Measurements from ENCODE around the gene ART3.

The ART3 gene

DNA sequence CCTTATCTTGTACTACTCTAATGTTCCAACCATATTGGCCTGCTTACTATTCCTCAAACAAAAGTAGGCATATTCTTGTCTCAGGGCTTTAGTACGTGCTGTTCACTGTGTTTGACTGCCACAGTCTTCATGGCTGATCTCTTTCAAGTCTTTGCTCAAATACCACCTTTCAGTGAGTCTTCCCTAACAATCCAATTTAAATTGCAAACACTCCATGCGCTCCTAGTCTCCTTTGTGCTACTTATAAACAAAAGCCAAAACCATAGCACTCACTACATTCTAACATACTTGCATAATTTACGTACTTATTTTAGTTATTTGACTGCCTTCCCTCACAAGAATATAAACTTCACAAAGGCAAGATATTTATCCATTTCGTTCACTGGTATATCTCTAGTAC is 1.7 kb upstream of the ART3 start:
- DNase-seq (ENCODE audit: low read depth) = no peak

DNA sequence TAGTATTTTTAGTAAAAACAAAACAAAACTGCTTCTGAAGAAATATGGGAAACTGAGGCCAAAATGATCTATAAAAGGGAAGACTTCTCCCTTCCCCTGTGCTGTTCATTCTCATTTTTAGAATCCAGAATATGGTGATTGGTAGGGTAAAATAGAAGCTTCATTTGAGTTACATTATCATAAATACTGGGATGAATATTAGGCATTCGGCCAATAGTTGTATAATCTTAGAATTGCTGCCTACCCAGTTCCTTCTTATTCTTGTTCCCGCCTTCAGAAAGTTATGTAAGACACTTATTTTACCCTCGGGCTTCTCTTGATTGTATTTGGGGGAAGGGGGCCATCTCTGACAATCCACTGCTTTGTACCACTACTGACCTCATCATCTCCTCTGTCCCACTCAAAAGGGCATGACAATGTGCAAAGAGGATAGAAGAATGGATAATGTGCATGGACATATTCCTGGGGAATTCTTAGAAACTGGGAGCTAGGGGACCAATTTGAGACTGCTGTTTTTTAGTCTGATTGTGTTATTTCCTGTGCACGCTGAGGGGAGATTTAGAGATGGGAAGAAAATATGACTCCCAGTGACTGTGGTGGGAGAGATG is 588 bp downstream of the ART3 start:
- no peak for DNase-seq (ENCODE audit: low read depth)

DNA sequence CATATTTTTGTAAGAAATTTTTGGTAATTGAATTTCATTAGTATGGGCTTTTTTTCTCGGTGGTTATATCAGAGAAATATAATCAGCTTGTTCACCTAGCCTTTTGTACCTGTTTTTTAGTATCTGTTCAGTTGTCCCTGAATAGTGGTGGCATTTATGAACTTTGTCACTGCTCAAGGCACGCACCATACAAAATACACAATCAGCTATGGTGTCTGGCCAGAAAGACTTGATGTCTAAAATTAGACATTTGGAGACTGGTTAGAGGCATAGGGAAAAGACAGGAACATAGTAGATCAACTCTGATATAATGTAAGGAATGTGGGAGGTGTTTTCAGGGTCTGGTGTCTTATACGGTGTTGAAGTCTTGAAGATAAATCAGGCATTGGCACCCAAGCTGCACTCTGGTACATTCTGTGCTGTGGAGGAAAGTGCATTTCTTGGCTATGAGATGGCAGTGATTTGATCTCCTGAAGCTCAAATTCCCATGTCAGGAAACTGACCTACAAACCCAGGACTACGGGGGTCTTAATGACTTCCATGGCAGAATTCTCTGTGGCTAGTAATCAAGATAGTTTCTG is 3.6 kb downstream of the ART3 start:
- DNase-seq (ENCODE audit: low read depth) = no peak

DNA sequence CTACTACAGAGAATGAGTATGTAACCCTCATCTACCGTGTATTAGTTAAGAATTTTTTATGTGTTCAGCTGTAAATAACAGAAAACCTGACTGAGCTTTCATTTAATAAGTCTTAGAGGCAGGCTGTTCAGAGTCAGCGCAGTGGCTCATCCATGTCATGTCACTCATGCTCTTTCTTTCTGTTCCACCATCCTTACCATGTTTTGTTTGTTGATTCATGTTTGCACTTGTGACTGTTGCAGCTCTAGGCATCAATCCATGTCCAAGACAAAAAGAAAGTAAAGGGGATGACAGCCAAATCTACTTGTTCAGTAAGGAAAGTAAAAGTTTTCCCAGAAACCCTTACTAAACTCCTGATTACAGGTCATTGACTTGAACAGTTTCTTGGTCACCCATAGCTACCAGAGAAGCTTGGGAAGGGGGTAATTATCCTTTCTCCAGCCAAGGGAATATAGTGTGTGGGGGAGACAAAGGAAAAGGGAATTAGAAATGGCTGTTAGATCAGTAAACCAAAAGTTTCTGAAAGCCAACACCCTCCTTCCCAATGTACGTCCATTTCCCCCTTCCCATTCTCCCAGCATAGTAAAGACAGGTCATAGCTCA is 9.0 kb downstream of the ART3 start:
- DNase-seq (ENCODE audit: low read depth) = no peak

DNA sequence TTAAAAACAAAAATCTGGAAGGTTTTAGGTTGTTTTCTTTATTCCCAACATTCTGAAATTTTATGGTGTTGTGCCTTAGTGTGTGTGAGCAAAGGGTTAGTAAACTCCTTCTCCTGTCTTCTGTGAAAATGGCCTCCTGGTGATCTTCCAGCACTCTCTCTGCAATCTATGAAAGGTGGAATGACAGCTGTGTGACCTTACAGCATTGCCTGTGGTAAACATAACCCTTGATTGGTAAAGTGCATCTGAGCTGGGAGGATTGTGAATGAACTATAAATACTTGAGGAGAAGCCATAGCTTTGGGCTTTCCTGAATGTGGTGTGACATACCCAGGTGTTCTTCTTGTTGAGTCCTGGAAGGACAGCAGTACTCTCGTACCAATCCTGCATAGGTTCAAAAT is 10.0 kb downstream of the ART3 start:
- DNase-seq (ENCODE audit: low read depth) = no peak

DNA sequence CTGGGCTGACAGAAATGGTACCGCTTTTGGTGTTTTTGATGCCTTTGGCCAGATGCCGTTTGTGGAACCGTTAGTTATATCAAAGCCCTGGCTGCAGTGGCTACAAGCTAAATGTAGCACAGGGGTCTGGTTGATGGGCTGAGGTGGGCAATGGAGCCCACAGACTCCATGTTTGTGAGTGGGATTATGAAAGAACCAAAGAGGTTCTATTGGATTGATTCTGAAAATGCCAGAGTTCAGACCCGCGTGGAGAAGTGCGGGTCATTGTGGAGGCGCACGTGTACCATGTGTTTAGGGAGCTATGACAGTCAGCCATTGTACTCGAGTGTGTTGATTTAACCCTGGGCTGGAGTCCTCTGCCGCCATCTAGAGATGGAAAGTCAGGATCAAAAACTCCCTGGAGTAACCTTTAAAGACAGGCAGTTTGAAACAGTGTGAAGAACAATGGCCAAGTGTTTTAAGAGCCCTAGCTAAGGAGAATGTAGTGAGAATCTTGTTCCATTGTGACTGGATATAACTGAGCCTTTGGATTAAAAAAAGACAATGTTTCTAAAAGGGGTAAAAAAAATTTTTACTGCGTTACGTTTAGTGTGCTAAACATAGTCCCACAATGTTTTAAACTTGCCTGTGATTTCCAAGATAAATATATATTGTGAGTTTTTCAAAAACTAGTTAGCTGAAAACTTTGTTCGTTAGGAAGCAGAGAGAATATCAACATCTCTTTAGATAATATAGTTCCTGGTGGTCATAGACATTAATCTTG is 12.7 kb downstream of the ART3 start:
- DNase-seq (ENCODE audit: low read depth) = no peak

DNA sequence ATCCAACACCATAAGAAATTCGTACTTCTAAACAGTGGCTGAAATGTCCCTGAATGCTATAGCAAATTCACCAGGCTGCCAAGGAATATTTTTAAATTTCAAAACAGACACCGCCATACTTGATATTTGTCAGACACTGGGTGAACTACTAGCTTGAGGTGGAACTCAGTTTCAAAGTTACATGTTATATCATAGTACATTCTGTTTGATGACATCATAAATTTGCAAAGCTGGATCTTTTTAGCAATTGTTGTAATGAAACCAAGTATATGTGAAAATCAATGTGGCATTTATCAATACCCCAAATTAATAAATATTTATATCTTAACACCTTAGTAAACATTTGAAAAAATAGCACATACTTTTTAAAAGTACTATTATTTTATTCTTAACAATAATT is 14.2 kb downstream of the ART3 start:
- no peak for DNase-seq (ENCODE audit: low read depth)

DNA sequence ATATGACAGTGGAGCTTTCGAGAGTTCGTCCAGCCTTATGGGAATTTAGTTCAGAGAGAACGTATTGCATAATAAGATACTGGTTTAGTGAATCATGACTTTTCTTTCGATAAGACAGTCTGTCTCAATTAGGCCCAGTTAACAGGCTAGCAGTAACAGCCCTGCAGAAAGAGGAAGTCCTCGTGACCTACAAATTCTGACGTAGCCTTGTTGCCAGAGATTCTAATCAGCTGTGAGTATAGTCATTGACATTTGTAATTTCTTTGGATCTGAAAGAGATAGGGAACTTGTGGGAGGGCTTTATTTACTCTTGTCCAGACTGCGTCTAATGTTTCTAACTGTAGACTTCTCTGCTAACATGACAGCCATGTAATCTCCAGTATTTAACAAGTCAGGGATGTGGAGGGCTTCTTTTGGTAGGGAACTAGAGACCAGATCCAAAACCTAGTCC is 15.8 kb downstream of the ART3 start:
- DNase-seq (ENCODE audit: low read depth) = no peak

DNA sequence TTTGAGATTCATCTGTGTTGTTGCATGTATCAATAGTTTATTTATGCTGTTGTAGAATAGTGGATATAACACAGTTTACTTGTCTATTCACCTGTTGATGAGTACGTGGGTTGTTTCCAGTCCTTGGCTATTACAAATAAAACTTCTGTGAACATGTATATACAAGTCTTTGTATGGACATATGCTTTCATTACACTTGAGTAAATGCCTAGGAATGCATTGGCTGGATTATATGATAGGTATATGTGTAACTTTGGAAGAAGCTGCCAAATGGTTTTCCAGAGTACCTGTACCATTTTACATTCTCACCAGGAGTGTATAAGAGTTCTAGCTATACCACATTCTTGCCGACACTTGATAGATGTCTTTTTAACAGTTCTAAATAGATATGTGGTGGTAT is 16.5 kb downstream of the ART3 start:
- no peak for DNase-seq (ENCODE audit: low read depth)

DNA sequence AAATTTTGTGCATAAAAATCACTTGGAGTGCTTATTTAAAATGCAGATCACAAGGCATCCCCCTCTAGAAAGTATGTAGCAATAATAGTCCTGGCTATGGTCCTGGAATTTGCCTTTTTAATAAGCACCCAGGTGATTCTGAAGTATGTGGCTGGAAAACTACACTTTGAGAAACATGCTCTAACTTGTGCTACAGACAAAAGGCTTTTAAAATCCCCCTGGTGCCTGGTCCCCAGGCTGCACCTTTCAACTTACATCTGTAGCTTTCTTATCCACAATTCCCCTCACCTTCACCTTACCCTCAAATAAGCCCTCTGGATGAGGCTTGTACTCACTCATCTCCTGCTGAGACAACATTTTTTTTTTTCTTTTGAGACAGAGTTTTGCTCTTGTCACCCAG is 21.1 kb downstream of the ART3 start:
- no peak for DNase-seq (ENCODE audit: low read depth)

DNA sequence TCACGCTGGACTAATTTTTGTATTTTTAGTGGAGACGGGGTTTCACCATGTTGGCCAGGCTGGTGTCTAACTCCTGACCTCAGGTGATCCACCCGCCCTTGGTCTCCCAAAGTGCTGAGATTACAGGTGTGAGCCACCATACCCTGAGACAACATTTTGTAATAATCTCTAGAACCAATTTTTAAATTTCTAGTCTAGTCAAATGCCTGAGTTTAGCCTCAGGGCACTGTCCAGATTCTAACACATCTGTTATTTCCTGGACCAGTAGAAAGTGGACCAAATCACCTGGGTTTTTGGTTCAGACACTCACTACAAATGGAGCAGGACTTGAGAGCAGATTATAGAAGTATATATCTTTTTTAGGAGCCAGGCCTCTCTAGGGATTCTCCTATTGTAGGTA is 21.6 kb downstream of the ART3 start:
- no peak for DNase-seq (ENCODE audit: low read depth)

DNA sequence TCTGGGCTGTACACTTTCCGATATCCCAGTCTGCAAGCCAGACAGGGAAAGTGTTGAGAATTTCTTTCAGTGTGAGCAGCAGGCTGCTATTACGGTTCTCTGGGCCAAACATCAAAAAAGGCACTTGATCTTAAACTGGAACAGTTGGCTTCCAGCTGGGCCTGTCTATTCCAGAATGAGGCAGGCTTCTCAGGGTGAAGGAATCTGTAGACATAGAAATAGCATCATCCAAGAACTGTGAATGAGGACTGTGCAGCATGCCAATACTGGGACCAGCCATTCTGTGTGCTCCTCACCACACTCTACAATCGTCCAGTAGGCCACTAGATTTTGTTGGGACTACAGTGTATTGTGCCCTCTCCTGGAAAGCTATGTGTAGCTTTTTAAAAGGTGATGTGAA is 31.1 kb downstream of the ART3 start:
- no peak for DNase-seq (ENCODE audit: low read depth)

DNA sequence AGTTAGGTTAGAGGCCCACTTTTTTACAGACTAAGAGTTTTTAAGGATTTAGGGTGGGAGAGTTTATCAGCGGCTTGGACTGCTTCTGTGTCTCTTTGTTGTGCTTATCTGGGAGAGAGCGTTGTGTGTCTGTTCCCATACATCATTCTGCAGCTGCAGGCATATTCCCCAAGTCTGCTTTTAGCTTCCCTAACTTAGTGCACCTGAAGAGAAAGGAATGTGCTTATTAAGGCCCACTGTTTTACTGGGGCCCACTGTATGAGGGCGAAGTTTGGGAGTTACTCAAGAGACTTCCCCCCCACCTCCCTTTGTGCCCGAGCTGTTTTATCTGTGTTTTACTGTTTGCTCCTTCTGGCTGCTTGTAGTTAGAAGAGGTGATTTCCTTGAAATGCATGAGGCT is 31.9 kb downstream of the ART3 start:
- no peak for DNase-seq (ENCODE audit: low read depth)

DNA sequence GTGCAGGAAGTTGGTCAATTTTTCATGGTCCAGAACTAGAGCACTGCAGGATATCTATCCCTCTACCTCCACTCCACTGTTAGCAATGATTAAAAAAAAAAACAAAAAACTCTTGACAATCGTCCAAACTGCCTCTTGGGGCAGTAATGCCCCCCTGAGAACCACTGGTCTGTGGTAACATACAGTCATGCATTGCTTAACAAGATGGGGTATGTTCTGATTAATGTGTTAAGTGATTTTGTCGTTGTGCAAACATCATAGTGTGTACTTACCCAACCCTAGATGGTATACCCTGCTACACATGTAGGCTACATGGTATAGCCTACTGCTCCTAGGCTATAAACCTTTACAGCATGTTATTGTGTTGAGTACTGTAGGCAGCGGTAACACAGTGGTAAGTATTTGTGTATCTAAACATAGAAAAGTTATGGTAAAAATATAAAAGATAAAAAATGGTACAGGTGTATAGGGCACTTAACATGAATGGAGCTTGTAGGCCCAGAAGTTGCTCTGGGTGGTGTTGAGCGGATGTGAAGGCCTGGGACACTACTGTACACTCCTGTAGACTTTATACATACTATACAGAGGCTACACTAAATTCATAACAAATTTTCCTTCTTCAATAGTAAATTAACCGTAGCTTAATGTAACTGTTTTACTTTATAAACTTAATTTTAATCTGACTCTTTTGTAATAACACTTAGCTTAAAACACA is 34.1 kb downstream of the ART3 start:
- no peak for DNase-seq (ENCODE audit: low read depth)

DNA sequence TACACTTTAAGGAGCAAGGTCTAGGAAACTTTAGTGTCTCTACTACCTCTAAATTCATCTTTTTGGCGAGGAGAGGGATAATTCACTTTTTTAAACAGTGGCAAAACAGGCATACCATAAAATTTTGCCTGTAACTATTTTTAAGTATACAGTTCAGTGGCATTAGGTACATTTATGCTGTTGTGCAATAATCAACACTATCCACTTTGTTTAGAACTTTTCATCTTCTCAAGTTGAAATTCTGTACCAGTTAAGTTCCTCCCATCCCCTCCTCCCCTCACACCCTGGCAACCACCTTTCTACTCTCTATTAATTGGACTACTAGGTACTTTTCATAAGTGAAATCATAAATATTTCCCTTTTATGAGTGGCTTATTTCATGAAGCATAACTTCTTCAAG is 42.3 kb downstream of the ART3 start:
- DNase-seq (ENCODE audit: low read depth) = no peak

DNA sequence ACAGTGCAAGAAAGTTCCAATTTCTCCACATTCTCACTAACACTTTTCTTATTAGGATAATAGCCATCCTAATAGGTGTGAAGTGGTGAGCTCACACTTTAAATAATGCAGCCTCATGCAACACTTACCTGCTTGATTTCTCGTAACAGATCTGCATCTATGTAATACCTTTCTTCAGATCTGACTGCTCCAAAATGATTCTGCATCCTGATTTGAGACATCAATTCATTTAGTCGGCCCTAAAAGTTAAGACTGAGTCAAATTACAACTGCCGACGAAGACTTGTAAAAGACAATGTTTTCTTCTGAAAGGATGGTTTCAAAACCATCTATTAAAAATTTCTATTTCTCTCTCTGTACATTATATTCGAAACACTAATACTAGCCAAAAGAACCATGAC is 43.0 kb downstream of the ART3 start:
- DNase-seq (ENCODE audit: low read depth) = no peak

DNA sequence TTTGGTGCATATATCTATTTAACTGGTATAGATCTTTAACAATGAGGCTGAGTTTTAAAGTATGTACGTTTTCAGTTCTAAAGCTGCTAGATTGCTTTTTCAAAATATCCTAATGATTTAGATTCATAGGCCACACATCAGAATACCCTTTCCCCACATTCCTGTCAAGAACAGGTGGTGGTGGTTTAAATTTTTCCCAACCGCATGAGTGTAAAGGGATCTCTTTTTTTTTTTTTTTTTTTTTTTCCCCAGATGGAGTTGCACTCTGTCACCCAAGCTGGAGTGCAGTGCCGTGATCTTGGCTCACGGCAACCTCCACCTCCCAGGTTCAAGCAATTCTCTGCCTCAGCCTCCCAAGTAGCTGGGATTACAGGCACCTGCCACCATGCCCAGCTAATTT is 45.7 kb downstream of the ART3 start:
- DNase-seq (ENCODE audit: low read depth) = no peak

DNA sequence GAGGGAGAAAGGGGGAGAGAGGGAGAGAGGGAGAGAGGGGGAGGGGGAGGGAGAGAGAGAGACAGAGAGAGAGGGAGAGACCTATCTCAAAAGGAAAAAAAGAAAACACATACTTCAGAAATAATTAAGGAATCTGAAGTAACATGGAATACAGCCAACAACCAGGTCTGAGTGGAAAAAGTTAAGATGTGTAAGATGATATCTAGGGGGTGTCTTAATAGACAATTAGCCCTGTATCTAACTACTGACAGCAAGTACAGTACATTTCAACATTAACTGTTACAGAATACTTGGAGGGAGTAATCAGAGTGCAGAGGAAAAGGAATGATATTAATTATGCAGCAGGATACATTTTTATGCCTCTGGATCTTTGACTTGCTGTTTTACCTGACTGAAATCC is 51.3 kb downstream of the ART3 start:
- DNase-seq (ENCODE audit: low read depth) = no peak

DNA sequence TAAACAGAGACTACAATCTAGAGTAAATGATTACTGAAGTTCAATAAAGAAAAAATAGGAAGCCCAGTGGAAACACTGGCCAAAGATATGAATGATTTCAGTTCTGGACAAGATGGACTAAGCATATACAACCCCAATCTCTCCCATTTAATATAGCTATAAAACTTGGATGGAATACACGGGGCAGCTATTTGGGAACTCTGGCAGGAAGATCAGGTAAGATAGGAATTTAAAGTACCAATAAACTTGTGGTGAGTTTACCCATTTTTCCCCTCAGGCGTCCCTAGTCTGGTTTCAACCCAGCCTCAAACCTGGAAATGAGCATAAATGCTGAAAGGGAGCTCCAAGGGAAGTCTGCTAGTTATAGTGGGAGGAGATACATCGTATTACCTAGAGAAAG is 53.2 kb downstream of the ART3 start:
- DNase-seq (ENCODE audit: low read depth) = no peak

DNA sequence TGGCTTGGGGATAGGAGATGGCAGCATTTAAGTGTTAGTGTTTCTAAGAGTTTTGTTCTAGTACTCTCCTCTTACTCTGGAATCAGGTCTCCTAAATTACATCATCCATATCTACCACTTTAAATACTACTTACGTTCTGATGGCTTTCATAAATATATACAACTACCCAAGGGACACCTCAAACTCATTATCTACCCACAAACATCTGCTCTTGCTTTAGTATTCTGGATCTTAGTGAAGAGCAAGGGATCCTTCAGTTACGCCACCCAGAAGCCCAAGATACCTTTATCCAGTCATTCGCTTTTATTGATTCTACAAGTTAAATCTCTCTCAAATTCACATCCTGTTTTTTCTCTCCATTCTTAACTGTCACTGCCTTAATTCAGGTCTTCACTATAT is 66.7 kb downstream of the ART3 start:
- DNase-seq (ENCODE audit: low read depth) = no peak

DNA sequence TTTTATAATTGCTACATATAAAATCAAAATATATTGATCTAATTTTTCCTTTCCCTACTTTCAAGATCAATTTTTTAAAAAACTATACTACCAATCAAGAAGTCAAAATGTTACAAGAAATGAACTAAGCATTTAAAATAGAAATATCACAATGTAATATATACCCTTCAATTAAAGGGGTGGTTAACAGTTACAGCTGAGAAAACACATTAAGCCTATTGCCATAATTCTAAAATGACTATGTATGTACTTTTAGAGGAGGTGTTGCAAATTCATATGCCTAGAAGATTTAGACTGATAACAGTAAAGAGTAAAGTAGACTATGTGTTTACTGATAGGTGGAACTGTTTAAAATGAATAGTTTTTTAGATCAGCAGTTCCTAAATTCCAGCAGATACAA is 70.0 kb downstream of the ART3 start:
- DNase-seq (ENCODE audit: low read depth) = no peak

DNA sequence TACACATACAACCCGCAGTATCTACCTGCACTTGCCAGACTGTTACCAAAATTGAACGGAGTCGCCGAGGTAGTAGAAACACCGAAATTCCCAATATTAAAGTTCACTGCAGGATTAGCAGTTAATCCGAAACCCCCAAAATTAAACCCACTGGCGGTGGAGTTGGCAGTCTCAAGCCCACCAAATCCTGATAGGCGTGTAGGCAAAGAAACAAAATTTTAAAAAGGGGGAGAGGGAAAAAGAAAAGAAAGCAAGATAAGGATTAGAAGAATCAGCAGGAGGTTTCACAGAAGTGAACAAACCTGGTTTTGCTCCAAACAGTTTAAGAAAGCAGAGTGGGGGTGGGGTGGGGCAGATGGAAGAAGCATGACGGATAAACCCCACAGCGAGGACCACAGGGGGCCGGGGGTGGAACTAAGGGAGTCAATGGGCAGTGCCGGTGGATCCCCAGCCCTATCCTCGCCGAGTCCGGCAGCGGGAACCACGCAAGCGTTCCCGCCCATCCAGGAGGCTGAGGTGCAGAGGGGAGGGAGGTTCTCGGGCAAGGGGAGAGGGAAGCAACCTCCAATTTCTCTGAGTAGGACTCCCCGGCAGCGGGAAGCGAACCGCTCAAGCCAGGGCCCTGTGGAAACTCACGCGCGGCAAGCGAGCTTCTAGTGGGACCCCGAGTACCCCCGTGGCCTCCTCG is 73.1 kb downstream of the ART3 start:
- DNase-seq (ENCODE audit: low read depth) = peak; percentile 16
